ENCODE measurements around the gene JAK2. TPM values are rescaled to one million over a fixed set of nuclear protein-coding genes. Genes with fewer than 3 reads are reported as not detected.

JAK2 gene
- total RNA-seq, 2 experiments from 2014 or later: 4.4 to 11.4 TPM

GRCh38 chr9:5062631-5063030 lies 77.6 kb downstream of the JAK2 start:
- Histone ChIP-seq H3K9me3 (ENCODE audit: low read length) (no peaks in the 10 kb centered on the region), H3K4me2 (ENCODE audit: low read length) (no peak overlapping the region), H3K4me3 (ENCODE audit: low read depth, low read length, poor library complexity, severe bottlenecking) (no peak overlapping the region), H4K20me1 (ENCODE audit: insufficient read depth, low read length) (no peaks in the 10 kb centered on the region), H3K9me2 (ENCODE audit: insufficient read depth, low read length) (no peaks in the 10 kb centered on the region), H2AFZ (ENCODE audit: low read length) (no peak overlapping the region), H3K27ac (ENCODE audit: low read depth, low read length, poor library complexity, severe bottlenecking) (no peak overlapping the region), H3K4me1 (ENCODE audit: insufficient read depth, low read length, poor library complexity, severe bottlenecking) (no peaks in the 10 kb centered on the region), H3K79me2 (ENCODE audit: insufficient read depth, low read depth, low read length) (no peaks in the 10 kb centered on the region), H3K36me3 (ENCODE audit: insufficient read depth, low read length) (no peaks in the 10 kb centered on the region)
- POLR2A ChIA-PET: no interaction called here
- TF ChIP-seq, protein P1, sequence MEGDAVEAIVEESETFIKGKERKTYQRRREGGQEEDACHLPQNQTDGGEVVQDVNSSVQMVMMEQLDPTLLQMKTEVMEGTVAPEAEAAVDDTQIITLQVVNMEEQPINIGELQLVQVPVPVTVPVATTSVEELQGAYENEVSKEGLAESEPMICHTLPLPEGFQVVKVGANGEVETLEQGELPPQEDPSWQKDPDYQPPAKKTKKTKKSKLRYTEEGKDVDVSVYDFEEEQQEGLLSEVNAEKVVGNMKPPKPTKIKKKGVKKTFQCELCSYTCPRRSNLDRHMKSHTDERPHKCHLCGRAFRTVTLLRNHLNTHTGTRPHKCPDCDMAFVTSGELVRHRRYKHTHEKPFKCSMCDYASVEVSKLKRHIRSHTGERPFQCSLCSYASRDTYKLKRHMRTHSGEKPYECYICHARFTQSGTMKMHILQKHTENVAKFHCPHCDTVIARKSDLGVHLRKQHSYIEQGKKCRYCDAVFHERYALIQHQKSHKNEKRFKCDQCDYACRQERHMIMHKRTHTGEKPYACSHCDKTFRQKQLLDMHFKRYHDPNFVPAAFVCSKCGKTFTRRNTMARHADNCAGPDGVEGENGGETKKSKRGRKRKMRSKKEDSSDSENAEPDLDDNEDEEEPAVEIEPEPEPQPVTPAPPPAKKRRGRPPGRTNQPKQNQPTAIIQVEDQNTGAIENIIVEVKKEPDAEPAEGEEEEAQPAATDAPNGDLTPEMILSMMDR (conservative IDR thresholded peaks at IDR 0.05; ENCODE audit: low read length): no peak
- no peak for TF ChIP-seq EZH2phosphoT487 (IDR thresholded peaks at IDR 0.05; ENCODE audit: borderline replicate concordance, low read depth, low read length)
- no peak for DNase-seq (ENCODE audit: low spot score)
- no TSS peak for BruUV-seq (replicated peaks)
- intact Hi-C loops (cut with micrococcal nuclease; ENCODE audit: unreplicated experiment): no loop called here
- CTCF ChIA-PET (ENCODE audit: unreplicated experiment): no interaction called here

GRCh38 chr9:5072871-5073270 lies 87.8 kb downstream of the JAK2 start:
- Histone ChIP-seq H3K27ac (ENCODE audit: low read depth, low read length, poor library complexity, severe bottlenecking) (no peak overlapping the region), H3K9me3 (ENCODE audit: low read length) (no peaks in the 10 kb centered on the region), H4K20me1 (ENCODE audit: insufficient read depth, low read length) (no peaks in the 10 kb centered on the region), H3K79me2 (ENCODE audit: insufficient read depth, low read depth, low read length) (no peaks in the 10 kb centered on the region), H3K36me3 (ENCODE audit: insufficient read depth, low read length) (no peaks in the 10 kb centered on the region), H3K4me1 (ENCODE audit: insufficient read depth, low read length, poor library complexity, severe bottlenecking) (no peaks in the 10 kb centered on the region), H3K4me2 (ENCODE audit: low read length) (no peak overlapping the region), H2AFZ (ENCODE audit: low read length) (no peak overlapping the region), H3K4me3 (ENCODE audit: low read depth, low read length, poor library complexity, severe bottlenecking) (no peak overlapping the region), H3K9me2 (ENCODE audit: insufficient read depth, low read length) (no peaks in the 10 kb centered on the region)
- DNase-seq (ENCODE audit: low spot score): no peak
- intact Hi-C loops (cut with micrococcal nuclease; ENCODE audit: unreplicated experiment): no loop called here
- ChIA-PET CTCF (ENCODE audit: unreplicated experiment) (no interaction called here), POLR2A (no interaction called here)
- no TSS peak for BruUV-seq (replicated peaks)
- no peak for TF ChIP-seq EZH2phosphoT487 (IDR thresholded peaks at IDR 0.05; ENCODE audit: borderline replicate concordance, low read depth, low read length)
- TF ChIP-seq, protein P1 (conservative IDR thresholded peaks at IDR 0.05; ENCODE audit: low read length): no peak

- no peaks in the 10 kb centered on the region for H3K4me1 ChIP-seq (ENCODE audit: insufficient read depth, low read length, poor library complexity, severe bottlenecking)
- no peaks in the 10 kb centered on the region for H4K20me1 ChIP-seq (ENCODE audit: insufficient read depth, low read length)
- no peak for TF ChIP-seq EZH2phosphoT487 (IDR thresholded peaks at IDR 0.05; ENCODE audit: borderline replicate concordance, low read depth, low read length)
- TF ChIP-seq, protein P1 (conservative IDR thresholded peaks at IDR 0.05; ENCODE audit: low read length): peak; percentile 48; the same call in 1 of the 2 replicates
- no peak for DNase-seq (ENCODE audit: low spot score)
- no peaks in the 10 kb centered on the region for H3K9me2 ChIP-seq (ENCODE audit: insufficient read depth, low read length)
- BruUV-seq (replicated peaks): no TSS peak
- intact Hi-C loops (cut with micrococcal nuclease; ENCODE audit: unreplicated experiment): no loop called here
- H3K36me3 ChIP-seq (ENCODE audit: insufficient read depth, low read length): no peaks in the 10 kb centered on the region
- H3K4me3 ChIP-seq (ENCODE audit: low read depth, low read length, poor library complexity, severe bottlenecking): no peak overlapping the region
- ChIA-PET CTCF (ENCODE audit: unreplicated experiment) (no interaction called here), POLR2A (no interaction called here)
- H3K9me3 ChIP-seq (ENCODE audit: low read length): no peaks in the 10 kb centered on the region
- no peak overlapping the region for H3K4me2 ChIP-seq (ENCODE audit: low read length)
- H3K27ac ChIP-seq (ENCODE audit: low read depth, low read length, poor library complexity, severe bottlenecking): no peak overlapping the region
- no peaks in the 10 kb centered on the region for H3K79me2 ChIP-seq (ENCODE audit: insufficient read depth, low read depth, low read length)
- H2AFZ ChIP-seq (ENCODE audit: low read length): no peak overlapping the region
These were observed 88.6 kb downstream of the JAK2 start for GRCh38 chr9:5073701-5074100.
